HG03460 (cell line): ENCODE results near the gene SPAG16.

Source experiments
- ATAC-seq: cut with Tn5 transposase; IDR thresholded peaks from one replicate; pipeline ENCODE4 v1.9.1; 2021; ENCODE audit not compliant: unreplicated experiment

SPAG16 gene

GRCh38 chr2:214232271-214232670, 948.0 kb downstream of the SPAG16 start:
- no peak for ATAC-seq

- ATAC-seq = no peak
Observed at GRCh38 chr2:214233164-214233563, 948.9 kb downstream of the SPAG16 start.

- ATAC-seq = no peak
Observed at GRCh38 chr2:214242797-214243196, 958.5 kb downstream of the SPAG16 start.

DNA sequence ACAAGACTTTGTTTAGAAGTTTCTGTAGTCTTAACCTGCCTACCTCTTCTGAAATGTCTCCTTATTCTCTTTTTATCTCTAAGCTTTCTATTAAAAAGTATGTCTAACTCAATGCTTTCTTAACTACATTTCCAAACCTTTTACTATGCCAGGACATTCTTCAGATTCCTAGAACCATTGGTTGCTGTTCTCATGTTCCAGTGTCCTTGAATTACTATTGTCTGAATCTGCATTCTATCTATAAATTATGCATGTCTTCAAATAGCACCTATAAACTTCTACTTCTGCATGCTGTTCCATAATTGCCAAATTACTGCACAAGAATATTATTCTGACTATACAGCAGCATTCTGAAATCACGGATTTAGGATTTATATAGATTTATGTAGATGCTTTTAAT, 960.6 kb downstream of the SPAG16 start:
- ATAC-seq = no peak

- ATAC-seq = no peak
Observed at GRCh38 chr2:214246417-214246816, 962.2 kb downstream of the SPAG16 start.

DNA sequence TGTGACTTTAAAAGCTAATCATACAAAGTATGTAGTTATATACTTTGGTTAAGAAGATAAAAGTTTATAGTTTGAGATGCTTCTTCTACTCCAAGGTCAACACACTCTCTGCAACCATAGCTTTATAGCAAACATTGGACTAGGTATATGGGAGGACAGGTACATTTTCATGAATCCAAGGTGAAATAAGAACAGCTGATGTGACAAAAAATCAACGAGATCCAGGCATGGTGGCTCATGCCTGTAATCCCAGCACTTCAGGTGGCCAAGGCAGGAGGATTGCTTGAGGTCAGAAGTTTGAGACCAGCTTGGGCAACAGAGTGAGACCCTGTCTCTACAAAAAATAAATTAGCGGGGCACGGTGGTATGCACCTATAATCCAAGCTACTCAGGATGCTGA, 963.3 kb downstream of the SPAG16 start:
- ATAC-seq = no peak

GRCh38 chr2:214255046-214255445, 970.8 kb downstream of the SPAG16 start:
- ATAC-seq = no peak

GRCh38 chr2:214261683-214262082, 977.4 kb downstream of the SPAG16 start:
- ATAC-seq = no peak

DNA sequence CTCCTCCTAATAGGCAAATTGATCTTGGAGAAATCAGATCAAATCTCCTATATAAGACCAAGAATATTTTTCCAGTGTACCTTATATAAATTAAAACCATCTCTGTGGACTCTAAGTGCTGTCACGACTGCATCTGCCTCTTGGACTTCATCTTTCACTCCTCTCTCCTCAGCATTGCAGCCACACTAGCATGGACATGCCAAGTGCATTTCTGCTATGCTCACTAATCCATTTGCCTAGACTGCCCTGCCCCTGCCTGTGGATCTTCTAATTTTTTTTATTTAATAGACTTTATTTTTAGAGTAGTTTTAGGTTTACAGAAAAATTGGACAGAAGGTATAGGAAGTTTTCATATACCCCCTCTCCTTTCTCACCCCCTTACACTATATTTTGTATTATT, 979.9 kb downstream of the SPAG16 start:
- ATAC-seq = no peak

DNA sequence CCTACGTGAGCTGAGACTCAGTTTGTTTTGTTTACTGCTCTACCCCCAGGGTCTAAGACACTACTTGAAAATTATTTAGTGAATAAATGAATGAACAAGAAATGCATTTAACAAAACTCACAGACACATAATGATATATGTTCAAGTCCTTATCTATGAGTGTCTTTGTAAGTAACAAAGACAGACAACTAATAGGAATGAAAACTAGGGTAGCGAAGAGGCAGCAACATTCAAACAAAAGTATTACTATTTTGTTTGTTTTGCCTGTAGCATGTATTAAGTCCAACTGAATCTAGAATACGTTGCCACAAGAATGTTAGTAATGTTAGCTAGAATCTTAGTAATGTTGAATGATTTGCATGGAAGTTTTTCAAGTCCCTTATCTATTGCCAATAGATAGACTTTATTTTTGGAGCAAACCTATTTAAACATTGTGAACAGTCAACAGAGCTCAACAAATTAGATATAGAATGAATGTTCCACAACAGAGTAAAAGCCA, 981.8 kb downstream of the SPAG16 start:
- ATAC-seq = no peak

DNA sequence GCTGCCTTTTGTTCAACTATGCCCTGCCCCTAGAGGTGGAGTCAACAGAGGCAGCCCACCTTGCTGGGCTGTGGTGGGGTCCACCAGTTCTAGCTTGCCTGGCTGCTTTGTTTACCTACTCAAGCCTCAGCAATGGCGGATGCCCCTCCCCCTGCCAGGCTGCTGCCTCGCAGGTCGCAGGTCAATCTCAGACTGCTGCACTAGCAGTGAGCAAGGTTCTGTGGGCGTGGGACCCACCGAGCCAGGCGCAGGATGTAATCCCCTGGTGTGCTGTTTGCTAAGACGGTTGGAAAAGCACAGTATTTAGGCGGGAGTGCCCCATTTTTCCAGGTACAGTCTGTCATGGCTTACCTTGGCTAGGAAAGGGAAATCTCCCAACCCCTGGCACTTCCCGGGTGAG, 993.6 kb downstream of the SPAG16 start:
- ATAC-seq = no peak

DNA sequence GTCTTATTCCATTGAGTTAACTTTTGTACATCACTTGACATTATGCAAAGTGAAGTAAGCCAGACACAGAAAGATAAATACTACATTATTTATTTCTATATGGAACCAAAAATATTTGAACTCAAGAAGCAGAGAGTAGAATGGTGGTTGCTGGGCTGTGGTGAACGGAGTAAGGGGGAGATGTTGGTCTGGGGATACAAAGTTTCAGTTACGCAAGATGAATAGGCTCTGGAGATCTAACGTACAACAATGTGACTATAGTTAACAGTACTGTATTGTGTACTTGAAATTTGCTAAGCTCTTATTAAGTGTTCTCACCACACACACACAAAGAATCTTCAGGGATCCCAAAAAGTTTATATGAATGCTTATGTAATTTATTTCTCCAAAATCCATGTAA, 1001.7 kb downstream of the SPAG16 start:
- no peak for ATAC-seq

GRCh38 chr2:214293593-214293992, 1009.3 kb downstream of the SPAG16 start:
- no peak for ATAC-seq

DNA sequence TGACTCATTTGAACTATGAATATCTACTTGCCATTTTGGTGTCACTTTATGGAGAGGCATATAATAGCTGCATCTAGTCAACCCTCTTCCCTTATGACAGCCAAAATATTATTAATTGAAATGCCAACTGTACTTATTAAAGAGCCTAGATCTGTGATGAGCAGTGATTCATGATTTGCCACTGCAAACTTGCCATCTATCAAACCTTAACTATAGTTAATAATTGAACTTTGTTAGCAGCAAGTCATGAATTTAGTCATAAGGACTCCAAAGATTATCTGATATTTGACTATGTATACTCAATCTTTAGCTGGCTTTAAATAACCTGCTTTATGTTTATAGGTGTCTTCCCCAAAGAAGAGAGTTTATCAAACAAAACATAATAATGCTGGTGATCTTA, 1010.2 kb downstream of the SPAG16 start:
- ATAC-seq = no peak

- no peak for ATAC-seq
Observed at GRCh38 chr2:214297423-214297822, 1013.2 kb downstream of the SPAG16 start.

GRCh38 chr2:214310319-214310718, 1026.1 kb downstream of the SPAG16 start:
- ATAC-seq = no peak

- ATAC-seq = peak; percentile 41
Observed at GRCh38 chr2:214311031-214311533, 1026.8 kb downstream of the SPAG16 start.

DNA sequence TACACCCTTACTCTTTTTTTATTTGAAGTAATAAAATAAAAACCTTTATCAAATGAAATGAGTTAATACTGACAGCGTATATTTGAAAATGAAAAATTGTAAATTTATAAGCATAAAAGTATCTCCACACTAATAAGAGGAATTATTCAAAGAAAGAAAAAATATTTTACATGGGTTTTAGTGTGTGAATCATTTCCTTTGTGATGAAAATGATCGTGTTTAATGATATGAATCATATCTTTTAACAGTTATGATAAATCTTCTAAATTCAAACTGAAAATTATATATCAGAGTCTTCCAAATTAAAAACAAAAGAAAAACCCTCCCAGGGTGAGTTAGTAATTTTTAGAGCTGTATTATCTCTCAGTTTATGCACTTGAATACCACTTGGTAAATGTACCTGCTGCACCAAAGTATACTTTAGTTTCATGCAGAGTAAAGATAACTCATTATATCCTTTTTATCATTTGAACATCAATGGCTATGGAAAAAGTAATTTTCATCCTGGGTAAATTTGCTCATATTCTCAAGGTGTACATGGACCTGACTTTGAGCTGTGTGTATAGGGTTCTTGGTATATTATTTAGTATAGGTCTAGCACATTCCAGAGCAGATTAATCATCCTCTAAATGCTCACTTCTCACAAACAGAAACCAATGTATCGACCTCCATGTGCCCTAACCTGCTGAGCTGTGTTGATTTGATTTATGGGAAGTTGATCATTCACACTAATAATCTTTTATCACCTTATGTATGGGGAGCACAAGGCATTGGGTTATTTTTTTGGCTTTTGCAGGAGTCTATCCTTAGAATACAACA, 1027.9 kb downstream of the SPAG16 start:
- no peak for ATAC-seq

DNA sequence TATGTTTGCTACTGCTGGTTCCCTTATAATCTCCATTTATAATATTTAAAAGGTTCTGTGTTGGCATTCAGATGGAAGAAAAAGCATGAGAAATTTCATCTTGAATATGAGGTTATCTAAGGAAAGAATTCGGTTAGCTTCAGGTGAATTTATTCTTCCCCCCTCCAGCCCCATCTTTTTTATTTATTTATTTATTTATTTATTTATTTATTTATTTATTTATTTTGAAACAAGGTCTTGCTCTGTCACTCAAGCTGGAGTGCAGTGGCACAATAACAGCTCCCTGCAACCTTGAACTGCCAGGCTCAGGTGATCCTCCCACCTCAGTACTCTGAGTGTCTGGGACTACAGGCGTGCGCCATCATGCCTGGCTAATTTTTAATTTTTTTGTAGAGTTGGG, 1031.1 kb downstream of the SPAG16 start:
- ATAC-seq = no peak

DNA sequence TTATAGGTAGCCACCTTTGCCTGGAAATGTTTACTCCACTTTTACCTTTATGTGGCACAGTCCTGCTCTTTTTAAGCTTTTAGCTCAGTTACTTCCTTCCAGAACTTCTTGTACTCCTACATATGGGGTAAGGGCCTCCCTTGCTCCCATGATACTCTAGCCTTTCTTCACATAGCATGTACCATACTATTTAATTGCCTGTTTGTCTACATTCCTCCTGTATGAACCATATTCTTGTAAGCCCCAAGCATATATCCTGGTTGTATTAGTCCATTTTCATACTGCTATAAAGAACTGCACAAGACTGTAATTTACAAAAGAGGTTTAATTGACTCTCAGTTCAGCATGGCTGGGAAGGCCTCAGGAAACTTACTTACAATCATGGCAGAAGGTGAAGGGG, 1035.9 kb downstream of the SPAG16 start:
- no peak for ATAC-seq

GRCh38 chr2:214322662-214323061, 1038.4 kb downstream of the SPAG16 start:
- ATAC-seq = no peak

- ATAC-seq = no peak
Observed at GRCh38 chr2:214325404-214325803, 1041.1 kb downstream of the SPAG16 start.

DNA sequence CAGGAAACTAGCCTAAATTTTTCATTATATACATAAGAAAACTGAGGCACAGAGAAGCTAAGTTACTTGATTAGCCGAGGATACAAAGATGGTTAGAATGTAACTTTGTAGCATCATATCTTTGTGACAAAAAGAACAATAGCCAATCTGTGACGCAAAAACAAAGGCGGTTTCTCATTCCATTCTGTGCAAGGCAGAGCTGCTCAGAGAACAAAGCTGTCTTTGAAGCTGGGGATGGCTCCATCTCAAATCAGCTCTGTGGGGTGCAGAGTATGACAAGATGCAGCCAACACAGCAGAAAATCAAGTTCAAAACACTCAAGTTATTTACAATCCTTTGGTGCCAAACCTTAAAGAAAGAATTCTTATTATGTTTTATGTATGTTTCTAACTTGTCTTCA, 1044.7 kb downstream of the SPAG16 start:
- ATAC-seq = no peak
